ENCODE measurements around the gene SPG7.

- TF ChIP-seq CTCF (IDR thresholded peaks at IDR 0.05; ENCODE audit: low read depth, low read length, missing input control) = no peak
- TF ChIP-seq FOXA1 (IDR thresholded peaks at IDR 0.05) = no peak
- TF ChIP-seq REST (IDR thresholded peaks at IDR 0.05) = no peak
- no peak for TF ChIP-seq HNF4A (conservative IDR thresholded peaks at IDR 0.05)
- no peak for TF ChIP-seq RAD21 (IDR thresholded peaks at IDR 0.05)
- TF ChIP-seq YY1 (IDR thresholded peaks at IDR 0.05) = no peak
- no peak for TF ChIP-seq MAX (IDR thresholded peaks at IDR 0.05)
Measured at GRCh38 chr16:89467382-89467781, 40.8 kb upstream of the SPG7 start.
